ENCODE results near the gene TAX1BP1. TPM values are rescaled to one million over a fixed set of nuclear protein-coding genes. Genes with fewer than 3 reads are reported as not detected.
A peak's percentile ranks its signal among the peaks of the same experiment; 100 is the strongest.

The TAX1BP1 gene
- total RNA-seq, 1 experiment from 2014 or later = 69.9 TPM

- Mint-ChIP-seq H3K4me3 (no peak overlapping the region), H3K4me1 (peaks cover 20% of the 10 kb centered on the region), H3K36me3 (peaks cover 3% of the 10 kb centered on the region), H3K9me3 (no peaks in the 10 kb centered on the region), H3K27me3 (ENCODE audit: low read depth) (no peaks in the 10 kb centered on the region), H3K27ac (peak overlapping the region; percentile 17)
- ATAC-seq (peak; percentile 55), DNase-seq (ENCODE audit: low spot score) (no peak)
- POLR2A ChIA-PET = interaction anchor here (0.7 kb wide), 1 partner anchor 267 kb away, joined by 3 read pairs; no protein-coding TSS in a partner anchor
- no peak for TF ChIP-seq ZBTB21 (CRISPR knock-in tag; IDR thresholded peaks at IDR 0.05; ENCODE audit: borderline replicate concordance)
- TF ChIP-seq TEAD1 (CRISPR knock-in tag; IDR thresholded peaks at IDR 0.05) = no peak
- TF ChIP-seq GTF2I (CRISPR knock-in tag; conservative IDR thresholded peaks at IDR 0.05) = no peak
- TF ChIP-seq STAT6 (CRISPR knock-in tag; conservative IDR thresholded peaks at IDR 0.05; ENCODE audit: low read depth) = no peak
- TF ChIP-seq ZNF425 (CRISPR knock-in tag; conservative IDR thresholded peaks at IDR 0.05) = no peak
- TF ChIP-seq RORB (CRISPR knock-in tag; IDR thresholded peaks at IDR 0.05) = no peak
- no peak for TF ChIP-seq PRRX2 (CRISPR knock-in tag; IDR thresholded peaks at IDR 0.05)
- no peak for TF ChIP-seq SMAD4 (CRISPR knock-in tag; IDR thresholded peaks at IDR 0.05)
- no peak for TF ChIP-seq SOX15 (CRISPR knock-in tag; IDR thresholded peaks at IDR 0.05)
- TF ChIP-seq FOXK1 (CRISPR knock-in tag; IDR thresholded peaks at IDR 0.05) = no peak
- TF ChIP-seq SP1 (CRISPR knock-in tag; conservative IDR thresholded peaks at IDR 0.05) = no peak
- no peak for TF ChIP-seq ZMAT4 (CRISPR knock-in tag; IDR thresholded peaks at IDR 0.05)
- TF ChIP-seq ZNF512 (CRISPR knock-in tag; IDR thresholded peaks at IDR 0.05; ENCODE audit: borderline replicate concordance) = no peak
- no peak for TF ChIP-seq ZNF317 (CRISPR knock-in tag; IDR thresholded peaks at IDR 0.05; ENCODE audit: borderline replicate concordance, low read depth)
- no peak for TF ChIP-seq NFATC4 (CRISPR knock-in tag; IDR thresholded peaks at IDR 0.05)
- TF ChIP-seq FOXP1 (CRISPR knock-in tag; IDR thresholded peaks at IDR 0.05; ENCODE audit: borderline replicate concordance) = no peak
- TF ChIP-seq E2F5 (CRISPR knock-in tag; IDR thresholded peaks at IDR 0.05) = no peak
- no peak for TF ChIP-seq ZNF232 (CRISPR knock-in tag; IDR thresholded peaks at IDR 0.05)
- CTCF ChIA-PET = interaction anchor here (0.7 to 1.6 kb wide), 2 partner anchors 54 to 251 kb away, joined by 3 read pairs; no protein-coding TSS in a partner anchor
Observed at GRCh38 chr7:27842851-27843250, 102.9 kb downstream of the TAX1BP1 start.
